GM12801 (cell line): ENCODE measurements around the gene BET1L.

Source experiments
- TF ChIP-seq, protein P1 (sequence below): IDR thresholded peaks from one replicate; pipeline ENCODE4 v1.5.1; 2011; ENCODE audit warnings: control low read depth; ENCODE audit not compliant: insufficient read length; ENCODE audit errors: extremely low read depth

BET1L gene

DNA sequence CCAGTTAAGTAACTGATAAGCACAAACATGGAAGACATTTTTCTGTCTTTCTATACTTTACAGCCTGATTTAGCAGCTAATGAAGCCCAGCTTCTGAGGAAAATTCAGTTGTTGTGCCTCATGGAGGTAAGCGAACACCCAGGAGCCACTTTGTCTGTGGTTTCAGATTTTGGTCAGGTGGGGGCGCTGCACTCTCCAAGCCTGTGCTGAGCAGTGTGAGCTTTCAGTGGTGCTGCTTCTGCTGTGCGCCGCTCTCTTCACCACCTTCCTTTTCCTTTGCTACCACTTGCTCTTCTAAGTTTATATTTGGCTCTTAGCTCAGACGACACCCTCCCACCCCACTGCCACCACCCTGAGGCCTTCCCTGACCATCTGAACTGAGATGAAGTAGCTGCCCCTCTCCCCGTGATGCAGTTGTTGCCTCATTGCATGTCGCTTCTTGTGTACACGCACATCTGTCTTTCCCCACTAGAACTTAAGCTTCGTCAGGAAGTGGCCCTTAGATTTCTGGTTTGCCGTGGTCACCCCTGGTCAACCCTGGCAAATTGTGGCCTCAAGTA is 43.6 kb upstream of the BET1L start:
- TF ChIP-seq, protein P1, sequence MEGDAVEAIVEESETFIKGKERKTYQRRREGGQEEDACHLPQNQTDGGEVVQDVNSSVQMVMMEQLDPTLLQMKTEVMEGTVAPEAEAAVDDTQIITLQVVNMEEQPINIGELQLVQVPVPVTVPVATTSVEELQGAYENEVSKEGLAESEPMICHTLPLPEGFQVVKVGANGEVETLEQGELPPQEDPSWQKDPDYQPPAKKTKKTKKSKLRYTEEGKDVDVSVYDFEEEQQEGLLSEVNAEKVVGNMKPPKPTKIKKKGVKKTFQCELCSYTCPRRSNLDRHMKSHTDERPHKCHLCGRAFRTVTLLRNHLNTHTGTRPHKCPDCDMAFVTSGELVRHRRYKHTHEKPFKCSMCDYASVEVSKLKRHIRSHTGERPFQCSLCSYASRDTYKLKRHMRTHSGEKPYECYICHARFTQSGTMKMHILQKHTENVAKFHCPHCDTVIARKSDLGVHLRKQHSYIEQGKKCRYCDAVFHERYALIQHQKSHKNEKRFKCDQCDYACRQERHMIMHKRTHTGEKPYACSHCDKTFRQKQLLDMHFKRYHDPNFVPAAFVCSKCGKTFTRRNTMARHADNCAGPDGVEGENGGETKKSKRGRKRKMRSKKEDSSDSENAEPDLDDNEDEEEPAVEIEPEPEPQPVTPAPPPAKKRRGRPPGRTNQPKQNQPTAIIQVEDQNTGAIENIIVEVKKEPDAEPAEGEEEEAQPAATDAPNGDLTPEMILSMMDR: no peak

DNA sequence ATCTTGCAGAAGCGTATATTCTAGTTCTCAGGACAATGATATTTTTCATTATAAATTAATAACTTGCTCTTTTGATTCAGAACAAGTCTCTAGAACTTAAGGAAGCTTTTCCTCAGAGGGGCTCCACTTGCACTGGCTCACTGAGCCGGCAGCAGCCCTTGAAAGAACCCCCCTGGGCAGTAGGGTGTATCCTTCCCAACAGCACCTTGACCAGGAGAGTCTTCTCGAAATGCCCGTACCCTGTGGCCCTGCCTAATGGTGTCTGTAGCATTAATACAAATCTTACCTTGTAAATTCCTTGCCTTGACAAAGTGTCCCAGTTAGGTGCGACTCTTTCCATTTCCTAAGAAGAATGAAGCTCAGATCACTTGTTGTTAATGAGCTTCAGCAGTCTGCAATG is 43.1 kb upstream of the BET1L start:
- TF ChIP-seq, protein P1: no peak

DNA sequence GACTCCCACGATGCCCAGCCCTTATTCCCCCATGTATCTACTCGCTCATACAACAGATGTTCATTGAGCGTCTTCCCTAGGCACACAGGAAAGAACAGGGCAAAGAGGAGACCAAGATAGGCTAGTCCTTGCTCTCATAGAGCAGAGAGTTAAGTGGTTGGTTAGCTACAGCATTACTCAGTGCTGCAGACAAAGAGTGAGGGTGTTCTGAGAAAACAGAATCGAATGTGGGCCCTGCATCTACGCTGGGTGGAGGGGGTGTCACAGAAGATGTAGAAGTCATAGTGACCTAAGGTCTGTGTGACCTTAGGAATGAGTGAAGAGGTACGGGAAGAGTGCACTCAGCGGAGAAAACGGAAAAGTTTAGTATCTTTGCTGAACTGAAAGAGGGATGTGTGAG is 41.9 kb upstream of the BET1L start:
- TF ChIP-seq, protein P1: no peak

DNA sequence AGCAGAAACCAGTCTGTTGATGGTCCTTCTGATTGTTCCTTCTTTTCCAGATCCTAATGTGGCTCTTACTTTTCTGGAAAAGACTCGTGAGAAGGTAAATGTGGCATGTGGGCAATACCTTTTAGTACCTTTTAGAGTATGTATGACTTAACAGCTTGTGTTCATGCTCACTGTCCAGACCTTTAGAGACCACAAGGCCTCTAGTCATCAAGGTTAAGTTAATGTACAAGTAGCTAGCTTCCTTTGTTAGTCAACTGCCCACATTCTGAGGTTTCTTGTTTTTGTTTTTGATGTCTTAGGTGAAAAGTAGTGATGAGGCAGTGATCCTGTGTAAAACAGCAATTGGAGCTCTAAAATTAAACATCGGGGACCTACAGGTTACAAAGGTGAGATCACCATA is 37.2 kb upstream of the BET1L start:
- TF ChIP-seq, protein P1: no peak

DNA sequence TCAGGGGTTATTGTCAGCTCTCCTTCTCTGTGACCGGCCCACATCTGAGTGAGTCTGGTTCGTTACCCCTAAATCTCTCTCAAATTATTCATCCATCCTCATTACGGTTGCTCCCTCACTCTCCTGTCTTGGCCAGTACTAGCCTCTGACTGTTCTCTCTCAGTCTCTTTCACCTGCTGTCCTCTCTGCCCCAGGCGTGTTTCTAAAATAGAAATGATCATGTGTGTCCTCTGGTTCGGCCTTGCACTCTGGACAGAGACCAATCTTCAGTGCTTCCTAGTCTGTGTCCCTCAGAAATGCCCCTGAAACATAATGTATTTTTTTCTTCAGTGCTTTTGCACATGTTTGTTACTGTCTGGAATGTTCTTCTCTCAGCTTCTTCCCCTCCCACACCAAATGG is 34.4 kb upstream of the BET1L start:
- TF ChIP-seq, protein P1: no peak

DNA sequence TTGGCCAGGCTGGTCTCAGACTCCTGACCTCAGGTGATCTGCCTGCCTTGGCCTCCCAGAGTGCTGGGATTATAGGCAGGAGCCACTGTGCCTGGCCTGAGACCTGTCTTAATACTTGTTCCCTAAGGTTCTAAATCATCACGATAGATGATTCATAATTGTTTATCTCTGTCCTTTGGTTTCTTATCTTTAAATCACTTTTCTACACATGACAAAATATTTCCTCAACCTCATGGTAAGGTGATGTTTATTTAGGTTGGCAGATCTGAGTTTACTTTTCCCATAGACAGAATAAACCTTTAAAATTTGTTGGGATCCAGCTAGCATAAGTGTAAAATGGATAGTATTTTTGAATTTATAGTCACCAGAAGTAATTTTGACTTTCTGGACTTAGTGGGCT is 33.1 kb upstream of the BET1L start:
- TF ChIP-seq, protein P1: no peak

DNA sequence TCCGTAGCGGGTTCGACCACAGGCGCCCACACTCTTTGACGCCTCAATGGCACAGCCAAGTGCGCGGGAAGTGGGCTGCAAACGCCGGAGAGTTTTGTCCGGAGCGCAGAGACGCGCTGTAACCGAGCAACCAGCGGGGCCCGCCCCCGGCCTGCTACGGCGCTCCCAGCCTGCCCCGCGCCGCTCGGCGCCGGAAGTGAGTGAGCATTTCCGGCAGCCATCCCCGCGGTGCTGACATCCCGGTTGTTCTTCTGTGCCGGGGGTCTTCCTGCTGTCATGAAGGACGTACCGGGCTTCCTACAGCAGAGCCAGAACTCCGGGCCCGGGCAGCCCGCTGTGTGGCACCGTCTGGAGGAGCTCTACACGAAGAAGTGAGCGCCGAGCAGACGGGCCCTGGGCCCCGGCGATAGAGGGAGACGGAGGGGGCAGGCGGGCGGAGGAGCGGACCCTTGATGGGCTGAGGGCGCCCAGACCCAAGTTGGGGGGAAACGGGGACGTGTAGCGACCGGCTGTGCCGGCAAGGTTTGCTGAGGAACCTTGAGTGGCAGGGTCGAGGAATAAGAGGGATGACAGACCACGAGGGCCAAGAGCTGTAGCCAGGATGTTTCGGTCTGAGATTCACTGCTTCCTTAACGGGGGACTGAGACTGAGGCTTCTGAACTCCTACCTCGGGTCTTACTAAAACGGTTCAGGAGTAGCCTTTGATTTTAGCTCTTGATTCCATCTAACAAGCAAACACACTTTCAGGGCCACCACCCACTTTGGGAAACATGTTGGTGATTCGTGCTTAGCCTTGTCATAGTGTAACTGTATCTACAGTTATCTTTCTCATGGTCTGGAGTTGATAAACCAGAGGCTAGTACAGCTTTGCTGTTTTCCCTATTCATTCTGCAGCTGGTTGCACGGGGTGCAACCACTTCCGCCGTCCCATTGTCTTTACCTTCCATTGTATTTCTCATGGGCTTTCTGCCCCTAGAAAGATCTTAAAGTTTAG is 29.9 kb upstream of the BET1L start, which contains the start of gene PSMD13:
PSMD13 (plus strand) TSS at position 203 of the 994 bp plus-strand sequence; CDS start at position 277, 74 bp downstream.
- TF ChIP-seq, protein P1: no peak
